Measurements from ENCODE around the gene PDPR. TPM values are rescaled to one million over a fixed set of nuclear protein-coding genes. Genes with fewer than 3 reads are reported as not detected.
"Not testable (repeated sequence)": the region's sequence is repeated elsewhere in the genome, so short reads cannot be mapped to it uniquely, and the experiment has no call there.

PDPR gene
- total and polyA plus RNA-seq, 2 of the 4 experiments (the other 2 are of a cell fraction): 12.2 to 19.4 TPM

DNA sequence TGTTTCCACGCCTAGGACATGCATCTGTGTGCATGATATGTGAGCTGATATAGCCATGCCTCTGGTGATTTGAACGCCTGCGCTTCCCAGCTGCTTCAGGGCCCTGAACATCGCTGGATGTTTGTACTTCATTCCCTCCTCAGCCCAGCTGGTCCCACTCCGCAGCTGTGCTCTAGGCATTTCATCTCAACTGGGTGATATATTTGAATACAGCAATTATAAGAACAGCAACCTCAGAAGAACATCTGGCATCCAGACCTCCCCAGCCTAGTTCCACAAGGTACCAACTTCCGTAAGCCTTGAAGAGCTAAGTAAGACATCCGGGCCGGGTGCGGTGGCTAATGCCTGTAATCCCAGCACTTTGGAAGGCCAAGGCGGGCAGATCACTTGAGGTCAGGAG is 52.6 kb downstream of the PDPR start:
- H2BK5ac ChIP-seq (ENCODE audit: low read depth, low read length, poor library complexity, severe bottlenecking); H2AFZ ChIP-seq (replicated peaks; ENCODE audit: low read length, poor library complexity); dilution Hi-C loops (cut with HindIII; ENCODE audit: low sequenced_read_pairs, unreplicated experiment); H3K9ac ChIP-seq (ENCODE audit: low read depth, low read length); POLR2A ChIA-PET (ENCODE audit: unreplicated experiment); H3K23ac ChIP-seq (ENCODE audit: low read depth, low read length); H3K56ac ChIP-seq (ENCODE audit: extremely low read depth, insufficient read depth, low read length); H3K14ac ChIP-seq (replicated peaks; ENCODE audit: low read depth, low read length); H3K4ac ChIP-seq (ENCODE audit: low read depth, low read length); H3K4me2 ChIP-seq (ENCODE audit: low read depth, low read length); in situ Hi-C loops (cut with MboI; ENCODE audit: low sequenced_read_pairs); H3K9me1 ChIP-seq (ENCODE audit: insufficient read depth, low read length); H3K18ac ChIP-seq (ENCODE audit: low read depth, low read length); H3K27ac ChIP-seq (ENCODE audit: insufficient read depth, low read length); H2AK9ac ChIP-seq (replicated peaks; ENCODE audit: low read depth, low read length, poor library complexity); DNase-seq; H2BK20ac ChIP-seq (ENCODE audit: low read depth, low read length); BruUV-seq (replicated peaks); H4K20me1 ChIP-seq (ENCODE audit: insufficient read depth, low read length); H4K5ac ChIP-seq (ENCODE audit: low read depth, low read length); H2AK5ac ChIP-seq (ENCODE audit: low read depth, low read length); ATAC-seq (ENCODE audit: low read depth); CTCF ChIA-PET; H3K9me3 ChIP-seq (ENCODE audit: control insufficient read depth, insufficient read depth, low read length); H4K8ac ChIP-seq (ENCODE audit: low read depth in 2 of 2, low read length in 2 of 2); H4K91ac ChIP-seq (ENCODE audit: insufficient read depth, low read depth, low read length); H3K36me3 ChIP-seq (ENCODE audit: control insufficient read depth, insufficient read depth, low read length); intact Hi-C loops (cut with micrococcal nuclease); H3K79me1 ChIP-seq (ENCODE audit: low read depth in 1 of 2, low read length in 2 of 2); H3K4me1 ChIP-seq (ENCODE audit: control insufficient read depth, insufficient read depth, low read length); H2BK15ac ChIP-seq (ENCODE audit: low read depth, low read length); H3K27me3 ChIP-seq (ENCODE audit: control insufficient read depth, insufficient read depth, low read length); H2BK120ac ChIP-seq (ENCODE audit: low read depth, low read length); H3K4me3 ChIP-seq (ENCODE audit: insufficient read depth, low read depth, low read length): not testable (repeated sequence)
- WGBS, 2 experiments (ENCODE audit: extremely low coverage in 2 of 2, insufficient read length in 1 of 2): no CpG with 5 or more reads among the region's 10 CpGs

DNA sequence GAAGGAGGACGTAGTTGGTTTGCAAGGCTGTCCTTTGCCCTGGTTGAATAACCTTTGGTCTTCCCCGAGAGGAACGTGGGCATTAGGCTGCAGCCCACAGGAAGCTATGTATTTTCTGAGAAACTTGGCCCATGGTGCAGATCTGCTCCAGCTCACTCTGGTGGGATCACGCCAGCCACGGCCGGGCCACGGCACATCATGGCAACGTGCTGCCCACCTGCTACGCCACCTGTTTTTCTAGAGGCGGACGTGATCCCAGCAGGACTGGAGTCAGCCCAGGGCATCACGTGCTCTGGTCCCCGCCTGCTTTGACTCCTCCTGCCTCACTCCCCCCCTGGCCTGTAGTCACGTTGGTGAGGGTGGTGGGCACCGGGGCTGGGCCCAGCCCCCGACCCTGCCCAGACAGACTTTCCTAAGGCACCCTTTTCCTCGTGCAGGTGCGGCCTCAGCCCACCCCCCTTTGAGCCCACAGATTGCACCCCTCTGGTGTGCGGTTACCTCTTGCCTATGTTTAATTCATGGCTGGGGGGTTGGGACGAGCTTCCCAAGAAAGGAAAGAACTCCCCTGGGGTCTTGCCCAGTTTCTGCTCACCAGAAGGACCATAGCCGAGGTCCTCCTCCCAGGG is 59.2 kb downstream of the PDPR start, which contains the start of gene CLEC18C:
CLEC18C (plus strand) TSS at position 576 of the 626 bp plus-strand sequence. CDS start 492 bp downstream, outside the sequence.
- H3K9me3 ChIP-seq (ENCODE audit: control insufficient read depth, insufficient read depth, low read length); H3K56ac ChIP-seq (ENCODE audit: extremely low read depth, insufficient read depth, low read length); H3K27me3 ChIP-seq (ENCODE audit: control insufficient read depth, insufficient read depth, low read length); POLR2A ChIA-PET (ENCODE audit: unreplicated experiment); H2AK5ac ChIP-seq (ENCODE audit: low read depth, low read length); H2BK15ac ChIP-seq (ENCODE audit: low read depth, low read length); H3K4ac ChIP-seq (ENCODE audit: low read depth, low read length); H2BK5ac ChIP-seq (ENCODE audit: low read depth, low read length, poor library complexity, severe bottlenecking); BruUV-seq (replicated peaks); H3K9me1 ChIP-seq (ENCODE audit: insufficient read depth, low read length); H2BK20ac ChIP-seq (ENCODE audit: low read depth, low read length); CTCF ChIA-PET; H4K5ac ChIP-seq (ENCODE audit: low read depth, low read length); H2BK120ac ChIP-seq (ENCODE audit: low read depth, low read length); DNase-seq; ATAC-seq (ENCODE audit: low read depth); H3K36me3 ChIP-seq (ENCODE audit: control insufficient read depth, insufficient read depth, low read length); H3K4me2 ChIP-seq (ENCODE audit: low read depth, low read length); H3K9ac ChIP-seq (ENCODE audit: low read depth, low read length); H3K79me1 ChIP-seq (ENCODE audit: low read depth in 1 of 2, low read length in 2 of 2); H3K23ac ChIP-seq (ENCODE audit: low read depth, low read length); H2AFZ ChIP-seq (replicated peaks; ENCODE audit: low read length, poor library complexity); H3K18ac ChIP-seq (ENCODE audit: low read depth, low read length); H3K14ac ChIP-seq (replicated peaks; ENCODE audit: low read depth, low read length); H2AK9ac ChIP-seq (replicated peaks; ENCODE audit: low read depth, low read length, poor library complexity); in situ Hi-C loops (cut with MboI; ENCODE audit: low sequenced_read_pairs); dilution Hi-C loops (cut with HindIII; ENCODE audit: low sequenced_read_pairs, unreplicated experiment); H3K4me3 ChIP-seq (ENCODE audit: insufficient read depth, low read depth, low read length); intact Hi-C loops (cut with micrococcal nuclease); H3K27ac ChIP-seq (ENCODE audit: insufficient read depth, low read length); H4K91ac ChIP-seq (ENCODE audit: insufficient read depth, low read depth, low read length); H4K20me1 ChIP-seq (ENCODE audit: insufficient read depth, low read length); H4K8ac ChIP-seq (ENCODE audit: low read depth in 2 of 2, low read length in 2 of 2); H3K4me1 ChIP-seq (ENCODE audit: control insufficient read depth, insufficient read depth, low read length): not testable (repeated sequence)
- no CpG with 5 or more reads among the region's 21 CpGs for WGBS, 2 experiments (ENCODE audit: extremely low coverage in 2 of 2, insufficient read length in 1 of 2)
